WTC11 (cell line): Measurements from ENCODE around the gene KRT8. TPM values are rescaled to one million over a fixed set of nuclear protein-coding genes. Genes with fewer than 3 reads are reported as not detected.

Source experiments
- ATAC-seq: fragments of 200-7000 bp; cut with Tn5 transposase; 2 replicates; pipeline ENCODE4 v1.10.0; 2021; ENCODE audit warnings: mild to moderate bottlenecking, moderate library complexity
- CTCF ChIA-PET: fragments of 300-600 bp; sonication (Branson Sonifier 250); formaldehyde crosslinking; loops from one replicate; lab custom pipeline; 2021; ENCODE audit warnings: antibody characterized with exemption; lab: Charles Lee
- POLR2A ChIA-PET: fragments of 350-600 bp; sonication (Branson Sonifier 250); formaldehyde crosslinking; loops from one replicate; lab custom pipeline; 2021; ENCODE audit warnings: antibody characterized with exemption; lab: Charles Lee
- DNase-seq: peaks from one replicate; pipeline ENCODE4 v3.0.0; 2021; ENCODE audit warnings: low spot score
- H3K27ac Mint-ChIP-seq: 2 replicates; pipeline ENCODE4 v1.8.0; 2021; ENCODE audit warnings: mixed read lengths
- H3K27me3 Mint-ChIP-seq: 2 replicates; pipeline ENCODE4 v1.8.0; 2021; ENCODE audit warnings: low read depth, mild to moderate bottlenecking, moderate library complexity, mixed read lengths
- H3K36me3 Mint-ChIP-seq: 2 replicates; pipeline ENCODE4 v1.8.0; 2021; ENCODE audit warnings: mixed read lengths
- H3K4me1 Mint-ChIP-seq: 2 replicates; pipeline ENCODE4 v1.8.0; 2022; ENCODE audit warnings: mixed read lengths
- H3K4me3 Mint-ChIP-seq: 2 replicates; pipeline ENCODE4 v1.8.0; 2021; ENCODE audit warnings: mild to moderate bottlenecking, moderate library complexity, mixed read lengths
- H3K9me3 Mint-ChIP-seq: 2 replicates; pipeline ENCODE4 v1.8.0; 2021; ENCODE audit warnings: mixed read lengths
- ATF6 ChIP-seq: sonication (generic); formaldehyde crosslinking; IDR thresholded peaks from 2 replicates; pipeline ENCODE4 v1.8.1; 2023; ENCODE audit warnings: mild to moderate bottlenecking, missing genetic modification reagents
- CREB1 ChIP-seq: sonication (generic); formaldehyde crosslinking; IDR thresholded peaks from 2 replicates; pipeline ENCODE4 v1.8.0; 2023; ENCODE audit warnings: mild to moderate bottlenecking, missing genetic modification reagents
- CREM ChIP-seq: sonication (generic); formaldehyde crosslinking; IDR thresholded peaks from 2 replicates; pipeline ENCODE4 v1.8.1; 2022; ENCODE audit warnings: mild to moderate bottlenecking, missing genetic modification reagents, moderate library complexity
- ERG ChIP-seq: fragments of 250-450 bp; sonication (Bioruptor Pico); IDR thresholded peaks from 2 replicates; pipeline ENCODE4 v1.8.0; 2021; ENCODE audit warnings: mild to moderate bottlenecking
- FOXK1 ChIP-seq: sonication (generic); formaldehyde crosslinking; IDR thresholded peaks from 2 replicates; pipeline ENCODE4 v1.8.0; 2022; ENCODE audit warnings: mild to moderate bottlenecking, moderate library complexity, missing genetic modification reagents
- IRF1 ChIP-seq: sonication (generic); formaldehyde crosslinking; IDR thresholded peaks from 2 replicates; pipeline ENCODE4 v1.8.0; 2023; ENCODE audit warnings: missing genetic modification reagents
- JUN ChIP-seq: sonication (generic); formaldehyde crosslinking; IDR thresholded peaks from 2 replicates; pipeline ENCODE4 v1.8.0; 2023; ENCODE audit warnings: mild to moderate bottlenecking, missing genetic modification reagents
- MYBL2 ChIP-seq: sonication (generic); formaldehyde crosslinking; IDR thresholded peaks from 2 replicates; pipeline ENCODE4 v1.8.1; 2023; ENCODE audit warnings: mild to moderate bottlenecking, moderate library complexity, missing genetic modification reagents
- NFATC4 ChIP-seq: fragments of 250-450 bp; sonication (Bioruptor Pico); IDR thresholded peaks from 2 replicates; pipeline ENCODE4 v1.9.0; 2021; ENCODE audit warnings: mild to moderate bottlenecking
- NR2C2 ChIP-seq: sonication (generic); formaldehyde crosslinking; IDR thresholded peaks from 2 replicates; pipeline ENCODE4 v1.8.0; 2022; ENCODE audit warnings: mild to moderate bottlenecking, missing genetic modification reagents
- PREB ChIP-seq: sonication (generic); formaldehyde crosslinking; IDR thresholded peaks from 2 replicates; pipeline ENCODE4 v1.8.1; 2022; ENCODE audit warnings: mild to moderate bottlenecking, missing genetic modification reagents, moderate library complexity, borderline replicate concordance
- RELA ChIP-seq: sonication (generic); formaldehyde crosslinking; IDR thresholded peaks from 2 replicates; pipeline ENCODE4 v1.8.1; 2022; ENCODE audit warnings: missing genetic modification reagents, mild to moderate bottlenecking, borderline replicate concordance
- SMAD4 ChIP-seq: sonication (generic); formaldehyde crosslinking; IDR thresholded peaks from 2 replicates; pipeline ENCODE4 v1.8.0; 2022; ENCODE audit warnings: mild to moderate bottlenecking, missing genetic modification reagents
- TEAD4 ChIP-seq: sonication (generic); formaldehyde crosslinking; IDR thresholded peaks from 2 replicates; pipeline ENCODE4 v1.8.0; 2022; ENCODE audit warnings: mild to moderate bottlenecking, missing genetic modification reagents
- ZNF121 ChIP-seq: sonication (generic); formaldehyde crosslinking; IDR thresholded peaks from 2 replicates; pipeline ENCODE4 v1.8.0; 2023; ENCODE audit warnings: missing genetic modification reagents
- ZNF281 ChIP-seq: sonication (generic); formaldehyde crosslinking; IDR thresholded peaks from 2 replicates; pipeline ENCODE4 v1.8.0; 2023; ENCODE audit warnings: mild to moderate bottlenecking, missing genetic modification reagents
- ZNF416 ChIP-seq: fragments of 250-450 bp; sonication (Bioruptor Pico); IDR thresholded peaks from 2 replicates; pipeline ENCODE4 v1.9.0; 2021; ENCODE audit warnings: mild to moderate bottlenecking, inconsistent platforms
- ZSCAN18 ChIP-seq: fragments of 250-450 bp; sonication (Bioruptor Pico); IDR thresholded peaks from 2 replicates; pipeline ENCODE4 v2.1.2; 2022; ENCODE audit warnings: mild to moderate bottlenecking, moderate library complexity
- total RNA-seq: library from RNA; stranded (reverse); gene quantifications from 3 replicates; pipeline ENCODE4 v1.2.3, GENCODE V29; 2021

KRT8 gene
- total RNA-seq, 1 experiment from 2014 or later, result 477 TPM

- peaks cover 44% of the 10 kb centered on the region for H3K4me1 Mint-ChIP-seq
- H3K36me3 Mint-ChIP-seq, result no peaks in the 10 kb centered on the region
- ChIA-PET CTCF (interaction anchor here (1.1 to 2.4 kb wide), 3 partner anchors 16 to 51 kb away, joined by 3 to 6 read pairs (median 3); partner anchors contain the start of gene KRT8), POLR2A (no interaction called here)
- ATAC-seq (no peak), DNase-seq (no peak)
- H3K27me3 Mint-ChIP-seq, result no peaks in the 10 kb centered on the region; the same call in 1 of the 2 replicates
- no peak for TF ChIP-seq MYBL2 (CRISPR knock-in tag)
- no peak for TF ChIP-seq FOXK1 (CRISPR knock-in tag)
- no peaks in the 10 kb centered on the region for H3K9me3 Mint-ChIP-seq
- no peak overlapping the region for H3K4me3 Mint-ChIP-seq
- no peak overlapping the region for H3K27ac Mint-ChIP-seq
Measured at GRCh38 chr12:52929538-52929937, 24.7 kb upstream of the KRT8 start.

GRCh38 chr12:52927964-52928363 is 23.1 kb upstream of the KRT8 start:
- Mint-ChIP-seq H3K4me3 (no peak overlapping the region), H3K36me3 (no peaks in the 10 kb centered on the region), H3K9me3 (no peaks in the 10 kb centered on the region), H3K27ac (peak overlapping the region; percentile 15; the same call in 1 of the 2 replicates), H3K4me1 (peaks cover 44% of the 10 kb centered on the region), H3K27me3 (no peaks in the 10 kb centered on the region; the same call in 1 of the 2 replicates)
- TF ChIP-seq SMAD4 (CRISPR knock-in tag) (no peak), ZNF281 (no peak)
- POLR2A ChIA-PET, result interaction anchor here (1.0 kb wide), 1 partner anchor 23 kb away, joined by 3 read pairs; the partner anchor contains the start of gene KRT8
- DNase-seq (no peak), ATAC-seq (no peak)
- CTCF ChIA-PET, result interaction anchor here (1.0 to 4.7 kb wide), 3 partner anchors 23 to 52 kb away, joined by 4 to 37 read pairs (median 31); partner anchors contain the start of gene KRT8

GRCh38 chr12:52926596-52927234 is 21.8 kb upstream of the KRT8 start:
- no peaks in the 10 kb centered on the region for H3K9me3 Mint-ChIP-seq
- peak overlapping the region; percentile 69 for H3K27ac Mint-ChIP-seq
- H3K4me1 Mint-ChIP-seq, result peaks cover 44% of the 10 kb centered on the region
- H3K4me3 Mint-ChIP-seq, result no peak overlapping the region
- DNase-seq, result no peak
- no peaks in the 10 kb centered on the region for H3K36me3 Mint-ChIP-seq
- ChIA-PET CTCF (interaction anchor here (0.6 to 4.7 kb wide), 16 partner anchors 11 to 554 kb away, joined by 3 to 37 read pairs (median 4); partner anchors contain the start of genes KRT18 and KRT8), POLR2A (interaction anchor here (1.0 to 2.4 kb wide), 5 partner anchors 17 to 23 kb away, joined by 3 to 10 read pairs (median 4); partner anchors contain the start of genes KRT18 and KRT8)
- H3K27me3 Mint-ChIP-seq, result no peaks in the 10 kb centered on the region; the same call in 1 of the 2 replicates
- no peak for ATAC-seq
- no peak for TF ChIP-seq JUN (CRISPR knock-in tag)
- no peak for TF ChIP-seq ZSCAN18 (CRISPR knock-in tag)
- TF ChIP-seq NFATC4, result no peak
- no peak for TF ChIP-seq ZNF416 (CRISPR knock-in tag)
- no peak for TF ChIP-seq PREB (CRISPR knock-in tag)
- no peak for TF ChIP-seq IRF1
- TF ChIP-seq CREM (CRISPR knock-in tag), result no peak
- no peak for TF ChIP-seq ZNF281
- TF ChIP-seq ATF6 (CRISPR knock-in tag), result no peak
- TF ChIP-seq RELA (CRISPR knock-in tag), result no peak
- TF ChIP-seq ZNF121 (CRISPR knock-in tag), result no peak
- no peak for TF ChIP-seq CREB1 (CRISPR knock-in tag)
- TF ChIP-seq NR2C2, result no peak
- no peak for TF ChIP-seq ERG (CRISPR knock-in tag)
- no peak for TF ChIP-seq TEAD4
